SK-N-SH treated with all-trans-retinoic acid at 6 μM for 48 hours (cell line): Measurements from ENCODE around the gene RBMS1.

Experiments
- ESRRG ChIP-seq: fragments of 250-450 bp; sonication (Bioruptor Pico); IDR thresholded peaks from 2 replicates; pipeline ENCODE4 v1.6.1; 2021; ENCODE audit warnings: mild to moderate bottlenecking
- OSR1 ChIP-seq: fragments of 250-450 bp; sonication (Bioruptor Pico); IDR thresholded peaks from 2 replicates; pipeline ENCODE4 v1.8.0; 2022; ENCODE audit warnings: moderate library complexity, mild to moderate bottlenecking, inconsistent platforms
- ZFP3 ChIP-seq: fragments of 250-450 bp; sonication (Bioruptor Pico); IDR thresholded peaks from 2 replicates; pipeline ENCODE4 v1.5.0; 2020; ENCODE audit warnings: mild to moderate bottlenecking, moderate library complexity
- ZNF565 ChIP-seq: fragments of 450-650 bp; formaldehyde crosslinking; conservative IDR thresholded peaks from 2 replicates; pipeline ENCODE4 v1.5.0; 2020; ENCODE audit warnings: low read depth, mild to moderate bottlenecking, moderate library complexity

DNA sequence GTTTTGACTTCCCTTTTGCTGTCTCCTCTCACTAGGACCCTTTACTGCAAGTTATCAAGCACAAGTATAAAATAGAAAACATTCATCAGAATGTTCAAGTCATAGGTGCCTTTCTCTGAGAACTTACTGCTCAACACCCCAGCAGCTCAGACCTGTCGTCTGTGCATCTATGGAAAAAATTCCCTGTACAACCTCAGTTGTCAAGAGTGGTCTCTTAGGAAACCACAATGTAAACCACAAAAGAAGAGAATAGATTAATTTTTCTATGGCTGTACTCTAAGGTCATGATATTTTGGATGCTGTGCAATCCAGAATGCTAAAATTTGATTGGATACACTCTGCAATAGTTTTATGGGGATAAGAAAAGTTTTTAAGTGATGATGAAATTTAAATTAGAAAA is 84.1 kb downstream of the RBMS1 start:
- TF ChIP-seq ZNF565 (no peak), OSR1 (CRISPR knock-in tag) (no peak), ZFP3 (CRISPR knock-in tag) (no peak), ESRRG (CRISPR knock-in tag) (no peak)
